ENCODE measurements around the gene AFF3.

The AFF3 gene

DNA sequence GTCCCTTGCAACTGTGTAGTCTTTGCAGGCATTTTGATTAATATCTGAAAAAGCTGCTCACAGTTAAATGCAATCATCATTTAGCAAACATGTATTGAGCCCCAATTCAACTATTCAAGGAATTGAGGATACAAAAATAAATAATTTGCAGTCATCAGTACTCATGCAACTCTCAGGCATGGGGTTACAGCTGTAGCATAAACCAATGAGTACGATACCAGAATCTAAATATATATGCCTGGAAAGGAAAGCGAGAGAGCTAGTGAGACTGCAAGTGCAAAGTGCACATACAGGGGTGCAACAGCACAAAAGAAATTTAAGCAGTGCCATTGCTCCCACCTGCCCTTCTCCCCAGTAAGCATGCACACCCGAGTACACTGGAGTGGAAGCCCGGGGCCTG, 216.4 kb downstream of the AFF3 start:
- DNase-seq (ENCODE audit: low spot score): no peak

DNA sequence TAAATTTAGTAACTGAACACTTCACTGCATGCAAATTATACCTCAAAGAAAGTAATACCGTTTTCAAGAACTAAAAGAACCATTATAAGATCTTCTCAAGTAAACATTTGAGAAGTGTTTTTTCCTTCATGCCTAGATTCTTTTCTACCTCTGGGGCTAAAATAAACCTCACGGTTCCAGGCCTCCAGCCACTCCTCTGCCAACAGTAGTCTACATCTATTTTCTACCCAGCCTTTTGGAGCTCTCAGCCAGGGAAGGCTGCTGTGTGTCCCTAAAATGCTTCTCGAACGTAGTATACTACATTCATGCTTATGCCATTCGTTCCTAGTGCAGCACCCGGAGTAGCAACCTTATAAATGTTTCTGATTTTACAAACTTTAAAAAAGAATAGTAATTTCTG, 219.7 kb downstream of the AFF3 start:
- no peak for DNase-seq (ENCODE audit: low spot score)

DNA sequence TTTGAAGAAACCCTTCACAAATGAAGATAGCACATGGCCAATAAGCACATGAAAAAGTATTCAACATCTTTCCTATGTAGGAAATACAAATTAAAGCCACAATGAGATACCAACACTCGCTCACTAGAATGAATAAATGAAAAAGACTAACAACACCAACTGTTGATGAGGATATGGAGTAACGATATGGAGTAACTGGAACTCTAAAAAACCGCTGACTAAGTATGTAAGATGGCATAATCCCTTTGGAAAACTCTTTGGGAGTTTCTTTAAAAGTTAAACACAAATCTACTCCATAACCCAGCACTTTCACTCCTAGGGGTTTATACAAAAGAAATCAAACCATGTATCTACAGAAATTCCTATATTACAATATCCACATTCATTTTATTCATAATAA, 220.5 kb downstream of the AFF3 start:
- no peak for DNase-seq (ENCODE audit: low spot score)

DNA sequence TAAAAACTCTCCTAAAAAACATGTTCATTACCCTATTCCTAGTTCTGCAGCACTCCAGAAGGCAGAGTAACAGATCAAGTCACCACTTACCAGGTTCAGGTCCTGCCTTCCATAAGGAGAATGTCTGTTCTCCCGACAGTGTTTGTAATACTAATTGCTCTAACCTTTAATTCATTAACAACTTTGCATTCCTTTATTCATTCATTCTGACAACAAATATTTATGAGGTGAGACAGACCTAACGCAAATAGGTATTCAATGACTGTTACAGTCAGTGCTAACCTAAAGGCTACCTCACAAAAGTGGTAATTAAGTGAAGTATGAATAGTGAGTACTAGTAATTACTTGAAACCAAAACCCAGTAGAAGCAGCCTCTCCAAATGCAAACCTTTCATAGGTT, 224.0 kb downstream of the AFF3 start:
- no peak for DNase-seq (ENCODE audit: low spot score)

DNA sequence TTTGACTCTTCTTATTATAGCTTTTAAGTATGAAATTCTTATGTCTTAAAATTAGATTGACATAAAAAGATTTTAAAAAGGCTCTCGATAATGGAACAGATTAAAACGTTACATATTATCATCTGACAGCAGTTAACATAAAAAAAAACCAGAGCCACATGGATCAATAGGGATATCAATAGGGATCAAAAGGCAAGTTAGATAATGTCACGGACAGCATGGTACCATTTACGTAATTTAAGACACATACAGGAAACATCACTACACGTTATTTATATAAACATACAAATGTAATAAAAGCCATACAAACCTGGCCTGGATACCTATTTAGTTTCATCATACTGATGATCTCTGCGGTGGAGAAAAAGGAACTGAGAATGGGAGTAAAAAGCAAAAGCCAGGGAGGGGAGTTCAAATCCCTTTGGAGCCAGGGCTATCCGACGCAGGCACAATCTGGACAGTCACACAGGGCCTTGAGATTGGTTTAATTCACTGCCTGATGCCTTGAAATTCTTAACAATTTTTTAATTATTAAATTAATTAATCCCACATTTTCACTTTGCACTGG, 227.2 kb downstream of the AFF3 start:
- no peak for DNase-seq (ENCODE audit: low spot score)

DNA sequence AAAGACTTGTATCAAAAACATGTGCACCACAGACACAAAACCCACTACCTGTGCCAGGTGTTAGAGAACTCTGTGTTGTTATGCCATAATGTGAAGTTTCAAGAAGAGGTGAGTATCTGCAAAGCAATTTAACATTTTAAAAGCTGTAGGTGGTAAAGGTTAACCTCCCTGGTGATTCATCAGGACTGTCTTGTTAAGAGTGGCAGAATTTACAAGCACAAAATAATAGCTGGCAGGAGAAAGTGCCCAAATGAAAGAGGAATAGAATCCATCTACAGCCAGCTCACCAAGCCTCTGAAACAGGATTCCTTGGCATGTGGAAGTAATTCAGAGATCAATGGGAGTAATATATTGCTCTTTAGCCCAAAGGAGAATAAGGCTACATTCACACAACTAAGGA, 230.7 kb downstream of the AFF3 start:
- no peak for DNase-seq (ENCODE audit: low spot score)

DNA sequence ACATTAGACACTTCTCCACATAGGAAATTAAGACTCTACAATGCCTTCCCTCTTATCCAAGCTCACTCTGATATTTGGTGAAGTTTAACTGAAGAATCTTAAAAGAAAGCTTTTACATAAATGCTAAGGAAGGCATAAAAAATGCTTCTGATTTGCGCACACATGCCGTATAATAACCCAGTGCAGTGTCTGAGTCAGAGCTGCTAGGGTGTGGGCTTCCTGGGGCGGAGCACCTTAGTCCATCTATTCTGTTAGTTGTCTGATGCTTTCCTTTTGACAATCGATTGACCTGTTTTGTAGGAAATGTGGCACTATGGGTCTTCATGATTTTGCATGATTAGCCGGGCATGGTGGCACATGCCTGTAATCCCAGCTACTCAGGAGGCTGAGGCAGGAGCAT, 231.5 kb downstream of the AFF3 start:
- DNase-seq (ENCODE audit: low spot score): no peak

DNA sequence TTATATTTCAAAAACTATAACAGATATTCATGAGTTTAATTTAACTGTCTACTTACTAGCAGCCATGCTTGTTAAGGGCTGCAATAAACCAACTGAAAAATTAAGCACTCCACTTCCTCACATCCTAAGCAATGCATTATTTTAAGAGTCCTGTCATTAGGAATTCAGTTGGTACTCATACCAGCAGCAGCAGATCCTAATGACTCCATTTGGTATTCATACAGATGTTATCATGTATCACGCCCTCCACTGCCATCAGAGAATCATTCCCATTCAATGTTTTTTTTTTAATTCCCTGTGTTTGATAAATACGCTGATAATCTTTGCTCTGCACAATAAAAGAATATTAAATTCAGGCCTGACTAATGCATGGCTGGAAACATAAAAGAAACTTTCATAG, 236.8 kb downstream of the AFF3 start:
- DNase-seq (ENCODE audit: low spot score): no peak

DNA sequence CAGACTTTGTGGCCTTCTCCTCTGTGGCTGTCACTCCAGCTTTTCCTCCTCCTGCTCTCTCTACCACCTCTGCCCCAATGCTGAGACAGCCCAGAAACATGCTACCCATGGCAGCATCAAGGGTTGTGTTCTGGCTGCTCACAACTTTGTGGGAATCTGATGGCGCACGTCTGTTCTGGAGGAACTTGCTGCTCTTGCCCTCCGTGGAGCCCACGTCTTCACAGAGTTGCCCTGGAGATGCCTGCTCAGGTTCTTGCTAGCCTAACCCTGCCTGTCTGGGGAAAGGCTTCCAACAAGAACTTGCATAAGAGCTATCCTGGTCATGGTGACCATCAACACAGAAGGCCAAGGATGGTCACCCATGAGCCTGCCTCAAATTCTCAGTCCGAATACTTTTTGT, 237.4 kb downstream of the AFF3 start:
- no peak for DNase-seq (ENCODE audit: low spot score)

DNA sequence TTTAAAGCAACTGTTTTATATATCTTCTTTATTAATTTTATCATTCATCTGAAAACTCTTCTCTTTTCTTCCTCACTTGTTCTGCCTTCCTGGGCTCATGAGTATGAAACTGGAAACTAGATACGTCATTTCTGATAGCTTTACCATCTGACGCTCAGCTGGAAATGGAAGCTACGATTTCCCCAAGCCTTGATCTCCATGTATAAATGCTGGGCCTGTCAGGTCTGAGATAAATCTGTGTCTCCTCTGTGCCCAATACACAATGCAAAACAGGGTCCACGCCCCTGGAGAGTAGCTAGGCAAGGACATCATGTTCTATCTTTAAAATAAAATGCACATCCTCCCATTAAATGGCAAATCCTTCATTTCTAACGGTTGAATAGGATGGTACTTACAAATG, 238.4 kb downstream of the AFF3 start:
- no peak for DNase-seq (ENCODE audit: low spot score)

DNA sequence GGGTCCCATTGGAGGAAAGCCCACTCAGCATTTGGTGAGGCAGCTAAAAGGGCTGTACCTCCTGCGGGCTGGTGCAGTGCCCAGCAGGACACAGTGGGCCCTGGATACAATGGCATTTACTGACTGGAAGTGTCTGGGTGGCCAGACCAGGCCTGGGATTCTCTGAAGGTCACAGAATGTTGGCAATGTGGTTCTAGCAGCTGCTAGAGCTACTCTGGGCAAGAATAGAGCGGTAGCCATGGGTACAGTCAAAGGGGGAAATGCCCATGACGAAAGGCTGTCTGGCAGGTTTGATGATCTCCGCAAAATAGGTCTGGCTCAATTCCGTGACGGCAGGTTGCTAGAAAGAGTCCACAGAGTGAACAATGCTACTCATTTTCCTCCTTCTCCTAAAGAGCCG, 241.8 kb downstream of the AFF3 start:
- no peak for DNase-seq (ENCODE audit: low spot score)

DNA sequence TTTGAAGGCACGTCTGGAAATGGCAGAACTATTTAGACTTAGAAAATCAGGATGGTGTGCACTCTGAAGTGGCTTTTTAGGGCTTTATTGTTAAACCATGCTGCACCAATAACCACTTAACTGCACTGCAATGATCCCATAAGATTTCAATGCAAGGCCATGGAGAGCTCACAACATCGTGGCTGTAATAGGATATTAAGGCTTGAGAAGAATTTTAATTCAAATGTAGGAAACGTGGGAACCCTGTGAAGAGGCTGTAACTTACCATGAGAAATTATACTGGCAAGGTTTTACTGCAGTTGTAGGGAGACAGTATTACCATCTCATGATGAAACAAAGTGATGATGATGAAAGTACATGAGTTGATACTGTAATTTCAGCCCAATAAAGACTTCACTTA, 242.5 kb downstream of the AFF3 start:
- no peak for DNase-seq (ENCODE audit: low spot score)

DNA sequence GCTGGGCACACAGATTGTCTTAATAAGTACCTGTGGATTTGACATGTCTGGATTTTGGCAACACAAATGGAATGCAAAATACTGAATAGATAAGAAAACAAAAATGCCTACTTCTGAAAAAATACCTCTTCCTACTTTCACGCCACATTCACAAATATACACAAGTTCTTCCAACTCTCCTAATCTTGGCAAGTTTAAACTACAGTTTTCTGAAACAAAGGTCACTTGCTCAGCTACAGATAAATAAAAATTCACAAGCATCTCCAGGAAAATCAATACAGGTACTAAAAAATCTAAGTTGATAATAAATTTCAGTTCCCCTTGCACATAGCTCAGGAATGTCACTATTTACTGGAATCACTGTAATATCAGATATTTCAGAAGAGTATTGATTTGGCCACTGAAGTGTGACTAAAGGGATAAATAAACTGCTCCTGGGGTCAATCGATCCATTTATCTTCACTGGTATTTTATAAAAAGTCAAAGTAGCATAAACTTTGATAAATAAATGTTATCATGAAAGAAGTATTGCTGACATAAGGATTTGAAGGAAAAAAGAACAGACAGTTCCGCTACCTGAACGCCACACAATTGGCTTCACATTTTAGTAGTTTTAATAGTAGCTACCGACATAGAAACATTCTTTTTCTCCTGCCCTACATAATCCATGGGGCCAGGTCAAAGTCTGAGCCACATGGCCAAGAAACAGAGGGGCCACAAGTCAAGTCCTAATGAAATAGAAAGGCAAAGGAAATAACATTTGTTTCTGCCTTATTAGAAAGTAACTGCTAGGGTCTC, 243.1 kb downstream of the AFF3 start:
- no peak for DNase-seq (ENCODE audit: low spot score)

DNA sequence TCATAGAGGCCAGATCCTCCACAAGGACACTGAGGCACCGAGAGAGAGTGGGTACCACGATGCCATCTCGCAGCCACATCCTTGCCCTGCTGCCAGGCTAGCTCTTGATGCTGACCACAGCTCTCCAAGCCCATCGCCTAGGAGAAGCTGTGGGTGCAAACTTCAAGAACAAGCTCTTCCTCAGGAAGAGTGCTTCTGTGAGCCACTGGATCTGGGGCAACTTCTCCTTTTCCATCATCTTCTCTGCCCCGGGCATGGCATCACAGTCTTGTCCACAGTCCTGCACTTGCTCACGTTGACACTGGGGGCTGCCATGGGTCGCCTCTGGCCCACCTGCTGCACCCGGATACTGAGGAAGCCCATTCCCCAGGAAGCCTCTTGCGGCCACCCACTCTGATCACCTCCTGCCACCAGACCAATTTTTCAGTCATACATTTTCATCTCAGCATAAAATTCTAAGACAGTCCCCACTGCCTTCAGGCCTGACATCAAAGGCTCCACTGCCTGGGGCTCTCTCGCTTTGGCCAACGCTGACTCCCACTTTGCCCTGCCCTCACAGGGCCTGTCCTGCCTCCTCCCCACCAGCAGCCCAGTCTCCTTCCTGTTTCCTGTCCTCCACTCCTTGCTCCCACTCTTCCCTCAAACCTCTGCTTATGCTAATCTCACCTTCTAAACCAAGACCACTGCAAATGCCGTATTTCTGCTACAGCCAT, 243.9 kb downstream of the AFF3 start:
- no peak for DNase-seq (ENCODE audit: low spot score)

DNA sequence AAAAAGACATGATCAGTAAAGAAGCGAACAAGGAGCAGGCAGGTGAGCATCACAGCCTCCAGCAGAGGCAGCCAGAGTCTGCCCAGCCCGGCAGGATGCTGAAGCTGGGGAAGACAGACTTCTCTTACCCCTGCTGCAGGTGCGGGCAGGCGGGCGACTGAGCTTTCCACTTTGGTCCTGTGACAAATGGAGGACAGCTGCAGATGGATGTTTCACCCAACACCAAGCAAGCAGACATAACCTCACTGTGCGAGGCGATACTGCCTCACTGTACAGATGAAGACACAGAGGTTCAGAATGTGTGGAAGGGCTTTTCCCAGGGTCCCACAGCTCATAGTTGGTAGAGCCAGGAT, 251.0 kb downstream of the AFF3 start:
- no peak for DNase-seq (ENCODE audit: low spot score)

DNA sequence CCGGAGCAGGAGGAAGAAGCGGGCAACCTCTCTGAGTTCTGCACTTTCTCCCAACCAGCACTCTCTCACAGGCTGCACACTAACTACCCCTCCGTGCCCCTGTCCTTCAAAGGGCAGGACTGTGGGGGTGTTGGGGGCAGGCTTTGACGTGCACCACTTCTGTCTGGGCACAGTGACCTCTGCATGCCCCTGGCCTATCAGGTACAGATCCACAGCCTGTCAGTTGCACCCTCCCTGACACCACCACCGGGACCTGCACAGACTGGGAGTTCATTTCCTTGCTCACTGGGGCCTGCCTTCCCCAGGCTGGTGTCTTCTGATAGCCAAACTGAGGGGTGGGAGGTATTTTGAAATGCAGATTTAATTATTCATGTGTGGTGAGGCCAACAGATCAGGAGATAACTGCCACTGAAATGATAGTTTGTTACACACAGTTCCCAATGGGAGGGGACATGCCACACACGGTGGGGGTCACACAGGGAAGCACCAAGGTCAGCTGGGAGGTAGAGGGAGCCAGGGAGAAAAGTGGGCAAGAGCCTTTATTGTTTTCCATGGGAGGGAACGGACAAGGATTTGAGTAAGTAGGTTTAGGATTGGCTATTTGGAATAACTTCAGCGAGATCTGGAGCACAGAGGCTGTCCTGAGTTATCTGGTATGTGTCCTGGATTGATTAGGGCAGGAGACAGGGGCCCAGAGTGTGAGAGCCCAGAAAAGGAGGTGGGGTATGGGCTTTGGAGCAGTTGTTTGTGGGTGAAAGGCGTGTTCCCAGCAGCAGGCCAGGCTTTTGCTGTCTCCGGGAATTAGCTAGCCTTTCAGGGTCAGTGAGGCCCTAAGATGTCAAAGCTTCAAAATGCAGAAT, 251.6 kb downstream of the AFF3 start:
- no peak for DNase-seq (ENCODE audit: low spot score)

DNA sequence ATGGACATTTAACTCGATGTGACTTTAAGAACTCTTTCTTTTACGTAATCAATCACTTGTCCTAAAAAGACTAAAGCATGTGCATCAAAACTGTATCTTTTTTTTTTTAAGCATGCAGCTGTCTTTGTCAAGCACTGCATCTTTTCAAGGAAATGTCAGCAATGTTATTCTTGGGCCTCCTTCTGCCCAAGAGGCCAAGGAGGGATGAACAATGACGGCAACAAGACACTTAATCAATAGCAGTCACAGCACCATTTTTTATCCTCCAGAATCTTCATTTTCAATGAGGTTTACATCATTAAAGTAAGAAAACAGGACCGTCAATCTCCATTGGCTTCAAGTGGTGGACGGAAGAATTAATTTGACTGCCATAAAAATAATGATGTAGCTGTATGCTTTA, 253.8 kb downstream of the AFF3 start:
- no peak for DNase-seq (ENCODE audit: low spot score)

DNA sequence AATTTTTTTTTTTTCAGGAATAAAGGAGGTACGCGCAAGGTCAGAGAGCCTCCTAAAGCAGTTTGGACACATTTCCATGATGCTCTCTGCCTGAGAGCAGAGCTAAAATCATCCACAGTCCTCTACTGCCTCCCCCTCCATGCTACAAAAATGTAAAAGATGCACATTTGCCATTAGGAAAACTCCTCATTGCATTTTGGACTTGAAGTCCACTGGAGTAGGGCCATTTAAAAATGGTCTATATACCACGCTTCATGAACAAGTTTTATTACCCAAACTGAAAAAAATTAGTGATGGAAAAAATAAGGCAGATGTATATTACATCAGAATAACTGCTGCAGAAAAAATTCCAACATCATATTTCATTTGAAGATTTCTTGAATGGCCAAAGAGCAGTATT, 256.0 kb downstream of the AFF3 start:
- no peak for DNase-seq (ENCODE audit: low spot score)

DNA sequence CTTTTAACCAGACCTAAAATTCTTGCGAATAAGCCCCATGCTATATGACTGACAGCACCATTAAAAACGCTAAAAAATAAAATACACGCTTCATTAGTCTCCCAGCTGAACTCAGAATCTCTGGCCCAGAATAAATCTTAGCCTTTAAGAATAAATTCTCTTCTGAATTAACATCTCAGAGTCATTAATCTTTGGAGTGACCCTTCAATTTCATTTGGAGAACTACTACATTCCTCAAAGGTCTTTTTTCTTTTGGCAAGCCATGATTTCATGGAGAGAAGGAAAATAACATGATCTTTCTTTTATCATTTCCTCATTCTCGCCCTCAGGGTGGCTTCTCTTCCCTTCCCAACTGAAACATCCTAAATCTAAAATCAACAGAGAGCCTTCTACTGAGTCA, 259.0 kb downstream of the AFF3 start:
- DNase-seq (ENCODE audit: low spot score): no peak

DNA sequence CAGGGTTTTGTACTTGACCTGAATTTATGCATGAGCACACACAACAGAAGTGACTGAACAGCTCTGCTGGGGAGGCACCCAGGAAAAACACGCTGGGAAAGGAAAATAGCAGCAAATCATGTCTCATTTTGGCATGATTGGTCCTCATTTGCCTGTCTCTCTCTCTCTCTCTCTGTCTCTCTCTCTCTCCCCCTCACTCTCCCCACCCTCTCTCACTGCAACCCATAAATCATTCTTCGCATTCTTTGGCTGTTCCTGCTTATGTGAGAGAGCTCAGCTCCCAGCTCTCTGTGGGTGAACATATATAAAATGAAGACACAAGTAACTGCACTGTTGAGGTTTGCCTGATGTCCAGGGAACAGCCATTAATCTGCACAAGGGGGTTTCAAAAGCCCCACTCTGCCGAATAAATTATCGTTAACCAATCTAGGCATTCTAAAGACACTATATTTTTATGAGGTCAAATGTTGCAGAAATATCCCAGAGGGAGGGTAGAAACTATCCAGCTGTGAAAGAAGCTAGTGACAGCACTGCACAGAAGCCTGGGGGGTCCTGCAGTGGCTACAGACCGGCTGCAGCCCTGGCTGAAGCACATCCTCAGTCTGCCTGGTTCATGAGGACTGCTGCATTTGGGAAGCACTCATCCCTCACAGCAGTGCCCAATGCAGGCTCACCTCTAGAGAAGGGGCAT, 260.3 kb downstream of the AFF3 start:
- DNase-seq (ENCODE audit: low spot score): no peak

DNA sequence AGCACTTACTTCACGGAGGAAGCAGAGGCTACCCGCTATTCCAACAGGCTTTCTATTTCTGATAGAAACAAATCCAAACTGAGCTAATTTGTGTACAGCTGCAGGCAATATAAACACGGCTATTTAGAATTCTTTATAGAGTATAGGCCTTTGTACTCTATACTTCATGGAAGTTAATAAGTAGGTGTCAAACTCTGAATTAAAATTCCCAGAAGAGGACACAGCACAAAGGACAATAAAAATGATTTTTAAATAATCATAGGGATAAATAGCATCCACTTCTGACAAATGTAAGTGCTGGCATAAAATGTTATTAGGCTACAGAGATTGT, 261.5 kb downstream of the AFF3 start:
- DNase-seq (ENCODE audit: low spot score): no peak

Measured in ecto neural progenitor cell (in vitro differentiated cells).